GM12891 (cell line): Measurements from ENCODE around the gene SQSTM1.
"Not testable (repeated sequence)": the region's sequence is repeated elsewhere in the genome, so short reads cannot be mapped to it uniquely, and the experiment has no call there.

Experiments used
- DNase-seq: peaks from one replicate; pipeline ENCODE4 v3.0.0; 2011; ENCODE audit warnings: low spot score; ENCODE audit not compliant: insufficient read length
- FAIRE-seq: peaks from 2 replicates; lab custom pipeline; 2011; peaks lifted over from hg19 to GRCh38; lab: Jason Lieb, UNC
- PAX5 ChIP-seq: IDR thresholded peaks from 2 replicates; pipeline ENCODE4 v1.6.1; 2011; ENCODE audit warnings: low read length, moderate library complexity, mild to moderate bottlenecking; ENCODE audit not compliant: insufficient read depth, severe bottlenecking
- POLR2A ChIP-seq: IDR thresholded peaks from 2 replicates; pipeline ENCODE4 v1.6.1; 2011; ENCODE audit warnings: low read depth, low read length, control low read depth
- POLR2AphosphoS5 ChIP-seq: IDR thresholded peaks from 2 replicates; pipeline ENCODE4 v1.6.1; 2011; ENCODE audit warnings: low read depth, low read length, control low read depth
- POU2F2 ChIP-seq: IDR thresholded peaks from 2 replicates; pipeline ENCODE4 v1.6.1; 2011; ENCODE audit warnings: low read depth, mild to moderate bottlenecking, control low read depth, low read length, moderate library complexity
- SPI1 ChIP-seq: IDR thresholded peaks from 2 replicates; pipeline ENCODE4 v1.6.1; 2011; ENCODE audit warnings: low read depth, low read length, control low read depth
- TAF1 ChIP-seq: IDR thresholded peaks from 2 replicates; pipeline ENCODE4 v1.6.1; 2011; ENCODE audit warnings: low read depth, low read length, control low read depth

Gene SQSTM1

DNA sequence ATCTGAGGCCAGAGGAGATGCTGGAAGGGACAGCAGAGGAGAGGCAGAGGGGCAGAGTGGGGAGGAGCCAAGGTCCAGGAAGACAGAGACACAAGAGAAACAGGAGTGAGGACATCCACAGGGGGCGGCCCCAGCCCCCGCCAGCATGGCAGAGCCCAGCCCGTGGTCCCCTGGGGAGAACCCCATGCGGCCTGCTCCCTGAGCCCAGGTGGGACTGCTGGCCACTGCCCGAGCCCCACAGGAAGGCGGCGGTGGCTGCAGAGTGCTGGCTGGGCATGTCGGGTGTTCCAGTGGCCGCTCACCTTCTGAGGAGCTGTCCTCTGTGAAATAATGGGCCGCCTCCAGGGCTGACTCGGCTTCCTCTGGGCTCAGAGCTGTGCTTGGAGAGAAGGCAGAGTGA lies 46.8 kb downstream of the SQSTM1 start:
- DNase-seq, result no peak
- TF ChIP-seq PAX5 (no peak), POU2F2 (no peak), POLR2AphosphoS5 (no peak), SPI1 (no peak), POLR2A (no peak), TAF1 (no peak)
- FAIRE-seq, result no peak

DNA sequence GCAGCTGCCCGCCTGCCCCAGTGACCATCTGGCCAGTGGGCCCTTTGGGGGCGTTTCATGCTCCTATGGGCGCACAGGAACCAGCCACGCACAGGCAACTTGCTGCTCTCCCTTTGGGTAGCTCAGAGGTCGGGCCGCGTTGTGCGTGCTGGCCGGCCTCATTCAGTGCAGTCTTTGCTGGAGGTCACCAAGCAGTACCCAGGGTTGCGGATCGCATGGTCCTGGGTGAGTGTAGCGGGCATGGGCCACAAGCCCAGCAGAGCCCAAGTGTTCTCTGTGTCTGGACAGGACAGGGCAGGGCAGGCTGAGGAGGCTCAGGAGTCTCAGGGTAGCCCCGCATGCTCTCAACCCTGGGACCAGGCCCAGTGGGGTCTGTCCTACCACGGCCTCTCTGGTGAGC lies 47.8 kb downstream of the SQSTM1 start:
- DNase-seq (no peak), FAIRE-seq (no peak)
- TF ChIP-seq SPI1 (no peak), POU2F2 (no peak), TAF1 (no peak), PAX5 (no peak), POLR2AphosphoS5 (no peak), POLR2A (no peak)

DNA sequence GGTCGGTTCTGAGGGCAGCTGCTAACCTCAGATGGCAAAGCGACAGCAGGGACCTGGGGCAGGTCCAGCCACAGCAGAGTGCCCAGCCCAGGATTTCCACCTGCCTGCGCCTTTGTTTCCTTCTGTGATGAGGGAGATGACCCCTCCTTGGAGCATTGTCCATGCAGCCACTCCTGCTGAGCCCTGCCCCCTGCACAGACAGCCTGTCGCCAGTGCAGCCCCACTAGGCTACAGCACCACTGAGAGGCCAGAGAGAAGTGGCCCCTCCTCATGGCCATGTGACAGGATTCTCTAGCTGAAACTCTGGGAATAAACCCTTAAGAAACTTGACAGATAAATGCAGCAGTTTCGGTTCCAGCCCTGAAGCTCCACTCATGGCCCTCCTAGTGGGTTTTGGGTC lies 48.4 kb downstream of the SQSTM1 start:
- TF ChIP-seq POLR2A (no peak), TAF1 (no peak), POU2F2 (no peak), SPI1 (no peak), PAX5 (no peak), POLR2AphosphoS5 (no peak)
- DNase-seq (no peak), FAIRE-seq (no peak)

DNA sequence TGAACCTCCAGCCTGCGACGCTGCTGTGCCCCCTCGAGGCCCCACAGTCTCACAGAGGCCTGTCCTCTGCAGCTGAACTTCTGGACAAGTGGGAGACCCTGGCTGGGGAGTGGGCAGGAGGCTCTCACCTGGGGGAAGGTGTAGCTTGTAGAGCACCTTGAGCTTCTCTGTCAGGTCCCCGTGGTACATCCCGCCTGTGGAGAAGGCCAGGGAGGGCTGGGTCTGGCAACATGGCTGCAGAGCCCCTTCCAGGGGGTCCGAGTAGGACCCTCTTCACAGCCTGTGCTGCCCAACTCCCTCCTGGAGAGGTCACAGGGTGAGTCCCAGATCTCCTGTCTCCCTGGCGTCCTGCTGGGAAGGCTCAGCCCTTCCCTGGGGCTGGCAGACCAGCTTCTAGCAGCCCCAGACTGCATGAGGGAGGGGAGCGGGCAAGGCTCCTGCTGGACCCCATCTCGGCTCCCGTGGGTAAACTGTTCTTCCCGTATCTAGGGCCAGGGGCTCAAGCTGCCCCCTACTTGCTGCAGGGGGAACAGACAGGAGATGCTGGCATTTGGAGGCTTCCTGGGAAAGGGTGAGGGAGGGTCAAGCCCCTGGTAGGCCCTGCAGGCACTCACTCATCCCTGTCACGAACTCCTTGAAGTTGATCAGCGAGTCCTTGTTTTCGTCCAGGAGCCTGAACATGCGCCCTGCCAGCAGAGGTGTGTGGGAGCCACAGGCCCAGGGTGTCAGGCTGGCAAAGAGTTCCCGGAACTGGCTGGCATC lies 49.1 kb downstream of the SQSTM1 start:
- DNase-seq, result no peak
- FAIRE-seq, result no peak
- TF ChIP-seq SPI1, result no peak
- TF ChIP-seq TAF1, result no peak
- no peak for TF ChIP-seq PAX5
- TF ChIP-seq POLR2A, result no peak
- TF ChIP-seq POLR2AphosphoS5, result no peak
- TF ChIP-seq POU2F2, result no peak

DNA sequence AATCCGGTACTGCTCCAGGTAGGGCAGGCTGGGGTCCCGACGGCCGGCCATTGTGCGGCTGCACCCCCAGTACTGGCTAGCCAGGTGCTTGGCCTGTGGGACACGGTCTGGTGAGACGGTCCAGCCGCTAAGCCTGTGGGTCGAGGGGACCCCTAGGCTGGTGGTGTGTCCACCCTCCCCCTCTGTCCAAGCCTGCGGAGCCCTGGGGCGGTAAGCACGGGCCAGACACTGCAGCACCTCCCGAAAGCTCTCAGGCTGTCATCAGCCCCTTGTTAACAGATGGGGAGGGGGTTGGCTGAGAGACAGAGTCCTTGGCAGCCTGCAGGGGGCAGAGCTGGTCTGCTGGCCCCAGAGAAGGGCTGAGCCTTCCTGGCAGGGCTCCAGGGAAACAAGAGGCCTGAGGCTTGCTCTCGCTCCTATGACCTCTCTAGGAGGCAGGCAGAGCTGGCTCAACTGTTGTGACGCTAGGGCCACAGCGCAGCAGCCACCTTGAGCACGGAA lies 49.7 kb downstream of the SQSTM1 start:
- FAIRE-seq, result no peak

DNA sequence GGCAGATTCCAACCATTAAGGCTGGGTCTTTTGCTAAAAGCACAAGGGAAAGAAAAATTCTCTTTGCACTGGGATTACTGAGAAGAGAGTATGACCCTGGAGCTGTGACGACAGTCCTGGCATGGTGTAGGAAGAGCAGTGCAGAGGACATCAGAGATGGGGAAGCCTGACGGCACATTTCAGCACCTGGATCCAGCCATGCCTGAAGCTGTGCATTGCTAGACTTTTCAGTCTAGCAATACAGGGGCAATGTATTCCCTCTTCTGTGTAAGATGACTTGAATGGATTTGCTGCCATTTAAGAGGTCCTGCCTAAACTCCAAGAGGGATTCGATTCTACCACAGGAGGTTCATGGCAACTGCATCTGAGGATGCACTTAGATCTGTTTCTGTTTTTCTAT lies 50.2 kb downstream of the SQSTM1 start:
- TF ChIP-seq TAF1 (no peak), PAX5 (no peak), POLR2A (no peak), POLR2AphosphoS5 (no peak)
- no peak for DNase-seq
- FAIRE-seq, result no peak

More for the DNA sequence above, 49.7 kb downstream of the SQSTM1 start:
- DNase-seq, result no peak
- TF ChIP-seq POU2F2 (no peak), TAF1 (no peak), POLR2A (no peak), SPI1 (no peak), POLR2AphosphoS5 (no peak), PAX5 (no peak)

DNA sequence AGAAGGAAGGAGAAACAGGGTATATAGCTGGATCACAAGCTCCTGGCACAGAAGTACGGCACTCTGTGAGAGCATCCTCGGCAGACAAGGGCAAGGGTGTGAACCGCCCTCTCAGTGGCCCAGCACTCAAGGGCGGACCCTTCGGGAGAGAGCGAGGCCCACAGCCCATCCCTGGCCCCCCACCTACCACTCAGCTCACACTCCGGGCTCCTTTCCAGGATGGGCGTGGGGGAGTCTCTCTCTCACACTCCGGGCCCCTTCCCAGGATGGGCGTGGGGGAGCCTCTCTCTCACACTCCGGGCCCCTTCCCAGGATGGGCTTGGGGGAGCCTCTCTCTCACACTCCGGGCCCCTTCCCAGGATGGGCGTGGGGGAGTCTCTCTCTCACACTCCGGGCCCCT lies 50.8 kb downstream of the SQSTM1 start:
- not testable (repeated sequence) for DNase-seq, FAIRE-seq

DNA sequence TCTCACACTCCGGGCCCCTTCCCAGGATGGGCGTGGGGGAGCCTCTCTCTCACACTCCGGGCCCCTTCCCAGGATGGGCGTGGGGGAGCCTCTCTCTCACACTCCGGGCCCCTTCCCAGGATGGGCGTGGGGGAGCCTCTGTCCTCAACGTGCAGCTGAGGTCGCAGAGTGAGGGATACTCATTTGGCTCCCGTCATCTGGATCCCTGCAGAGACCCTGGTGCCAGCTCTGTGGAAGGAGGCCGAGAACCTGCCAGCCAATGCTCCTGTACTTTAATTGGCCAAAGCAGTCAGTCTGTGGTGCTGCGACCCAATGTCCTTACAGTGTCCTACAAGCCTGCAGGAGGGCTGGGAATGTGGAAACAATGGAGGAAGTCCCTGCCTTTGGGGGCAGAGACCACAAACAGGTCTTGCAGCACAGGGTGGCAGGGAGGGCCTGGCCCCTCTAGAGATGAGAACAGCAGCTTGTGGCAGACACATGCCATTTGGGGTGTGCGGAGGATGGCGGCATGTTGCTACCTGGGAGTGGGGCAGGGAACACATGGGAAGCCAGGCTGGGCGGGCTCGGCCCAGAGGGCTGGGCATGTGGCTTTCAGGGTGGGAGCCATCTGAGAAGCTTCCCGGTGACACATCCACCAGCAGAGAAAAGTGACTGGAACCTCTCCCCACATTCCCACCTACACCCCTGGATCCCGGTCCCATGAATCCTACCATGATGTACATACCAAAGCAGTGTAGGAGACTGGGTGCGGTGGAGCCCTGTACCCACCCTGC lies 51.5 kb downstream of the SQSTM1 start:
- no peak for FAIRE-seq
- TF ChIP-seq POU2F2 (no peak), POLR2A (no peak), POLR2AphosphoS5 (no peak), PAX5 (no peak), SPI1 (no peak), TAF1 (no peak)
- no peak for DNase-seq

DNA sequence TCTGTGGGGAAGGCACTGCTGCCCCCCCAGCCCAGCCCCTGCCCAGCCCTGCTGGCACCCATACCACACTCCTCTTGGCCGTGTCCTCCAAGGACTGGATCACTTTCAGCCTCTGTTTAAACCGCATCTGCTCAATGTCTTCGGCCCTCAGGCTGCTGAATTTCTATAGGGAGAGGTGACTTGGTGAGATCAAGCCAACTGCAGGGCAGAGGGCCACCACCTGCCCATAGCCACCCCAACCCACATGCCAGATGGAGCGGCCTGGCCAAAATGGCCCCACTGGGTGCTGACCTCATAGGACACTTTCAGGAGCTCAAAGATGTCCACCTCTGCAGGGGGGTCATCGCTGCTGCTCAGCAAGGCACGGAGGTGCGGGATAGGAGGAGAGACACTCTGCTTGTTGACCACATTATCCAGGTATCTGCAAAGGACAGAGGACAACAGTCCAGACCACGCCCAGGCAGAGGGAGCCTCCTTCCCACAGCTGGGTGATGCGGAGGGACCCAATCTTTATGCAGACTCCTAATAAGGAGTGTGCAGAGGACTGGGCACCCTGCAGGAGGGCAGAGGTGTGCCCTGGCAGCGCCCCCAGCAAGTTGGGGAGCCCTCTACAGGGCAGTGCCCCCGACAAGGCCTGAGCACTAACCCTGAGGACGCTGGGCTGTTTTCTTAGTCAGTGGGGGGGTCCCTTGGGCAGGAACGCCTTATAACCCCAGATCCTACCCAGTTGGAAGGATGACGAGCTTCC lies 52.3 kb downstream of the SQSTM1 start:
- TF ChIP-seq POU2F2 (no peak), POLR2A (no peak), SPI1 (no peak), PAX5 (no peak), TAF1 (no peak), POLR2AphosphoS5 (no peak)
- DNase-seq (no peak), FAIRE-seq (no peak)

DNA sequence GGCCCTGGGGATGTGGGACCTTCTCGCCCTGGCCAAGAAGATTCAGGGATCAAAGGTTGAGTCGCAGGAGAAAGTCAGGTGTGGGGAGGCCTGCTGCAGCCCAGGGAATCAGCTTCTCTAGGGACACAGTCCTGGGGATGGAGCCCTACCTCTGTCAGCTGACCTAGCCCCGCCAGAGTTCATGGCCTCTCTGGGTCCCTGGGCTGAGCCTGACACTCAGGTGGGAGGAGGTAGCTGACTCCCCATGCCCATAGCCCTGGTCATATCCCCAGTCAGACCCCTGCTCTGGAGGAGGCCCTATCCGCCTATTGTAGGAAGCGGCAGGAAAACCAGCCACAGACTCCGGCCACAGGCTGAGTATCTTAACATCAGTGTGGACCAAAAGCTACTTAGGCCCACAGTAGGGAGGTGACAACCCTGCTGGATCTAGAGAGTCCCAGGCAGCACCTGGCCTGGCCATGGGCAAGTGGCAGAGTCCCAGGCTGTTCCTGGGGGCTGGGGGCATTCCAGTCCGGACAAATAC lies 52.9 kb downstream of the SQSTM1 start:
- no peak for FAIRE-seq
- no peak for DNase-seq

More for the DNA sequence above, 52.9 kb downstream of the SQSTM1 start:
- TF ChIP-seq SPI1, result no peak
- TF ChIP-seq TAF1, result no peak
- no peak for TF ChIP-seq POLR2AphosphoS5
- no peak for TF ChIP-seq PAX5
- TF ChIP-seq POU2F2, result no peak
- TF ChIP-seq POLR2A, result no peak
